ENCODE data around the gene VGLL4. TPM values are rescaled to one million over a fixed set of nuclear protein-coding genes. Genes with fewer than 3 reads are reported as not detected.

Gene VGLL4
- total and polyA plus RNA-seq, 2 of the 4 experiments (the other 2 are of a cell fraction), result 26.2 to 35.4 TPM

DNA sequence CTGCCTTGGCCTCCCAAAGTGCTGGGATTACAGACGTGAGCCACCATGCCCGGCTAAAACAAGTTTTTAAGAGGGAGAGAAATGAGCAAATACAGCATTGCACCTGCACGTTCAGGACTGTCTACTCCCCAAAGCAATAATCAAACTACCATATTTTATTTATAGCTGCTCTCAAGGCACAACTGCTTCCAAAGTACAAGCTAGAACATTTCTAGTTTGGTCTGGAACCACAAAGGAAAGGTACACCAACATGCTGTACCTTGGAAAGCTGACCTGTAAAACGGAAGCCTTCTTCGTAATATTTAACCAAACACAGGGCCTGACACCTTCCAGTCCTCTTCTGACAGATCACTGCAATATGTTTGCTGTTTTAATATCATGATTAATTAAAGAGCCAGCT lies 14.5 kb upstream of the VGLL4 start:
- CTCF ChIA-PET, result no interaction called here
- BruUV-seq (replicated peaks), result no TSS peak
- no peak overlapping the region for H2AK9ac ChIP-seq (replicated peaks; ENCODE audit: low read depth, low read length, poor library complexity)
- WGBS, 2 experiments (ENCODE audit: extremely low coverage in 2 of 2, insufficient read length in 1 of 2), result no CpG with 5 or more reads among the region's 5 CpGs
- H3K27me3 ChIP-seq (ENCODE audit: control insufficient read depth, insufficient read depth, low read length), result no peaks in the 10 kb centered on the region
- peaks cover 2% of the 10 kb centered on the region; the same call in 1 of the 2 replicates for H3K9me1 ChIP-seq (ENCODE audit: insufficient read depth, low read length)
- H3K9me3 ChIP-seq (ENCODE audit: control insufficient read depth, insufficient read depth, low read length), result no peaks in the 10 kb centered on the region; the same call in 1 of the 2 replicates
- H3K4ac ChIP-seq (ENCODE audit: low read depth, low read length), result no peak overlapping the region
- no peak overlapping the region for H3K18ac ChIP-seq (ENCODE audit: low read depth, low read length)
- no peak overlapping the region for H3K9ac ChIP-seq (ENCODE audit: low read depth, low read length)
- in situ Hi-C loops (cut with MboI; ENCODE audit: low sequenced_read_pairs) (loop anchor here (5.0 to 25.0 kb wide), 5 partner anchors 144 to 896 kb away; no protein-coding TSS in a partner anchor), intact Hi-C loops (cut with micrococcal nuclease) (no loop called here), dilution Hi-C loops (cut with HindIII; ENCODE audit: low sequenced_read_pairs, unreplicated experiment) (no loop called here)
- no peak overlapping the region for H2BK20ac ChIP-seq (ENCODE audit: low read depth, low read length)
- H4K91ac ChIP-seq (ENCODE audit: insufficient read depth, low read depth, low read length), result no peak overlapping the region
- no peaks in the 10 kb centered on the region for H3K36me3 ChIP-seq (ENCODE audit: control insufficient read depth, insufficient read depth, low read length)
- peaks cover 10 to 18% of the 10 kb centered on the region in 2 experiments; a peak in 3 of 4 replicates for H3K79me1 ChIP-seq (ENCODE audit: low read depth in 1 of 2, low read length in 2 of 2)
- H4K5ac ChIP-seq (ENCODE audit: low read depth, low read length), result no peak overlapping the region
- H3K4me3 ChIP-seq (ENCODE audit: insufficient read depth, low read depth, low read length), result no peak overlapping the region
- no peak overlapping the region for H3K27ac ChIP-seq (ENCODE audit: insufficient read depth, low read length)
- no peaks in the 10 kb centered on the region; the same call in 1 of the 2 replicates for H4K20me1 ChIP-seq (ENCODE audit: insufficient read depth, low read length)
- no peaks in the 10 kb centered on the region for H3K4me1 ChIP-seq (ENCODE audit: control insufficient read depth, insufficient read depth, low read length)
- H3K4me2 ChIP-seq (ENCODE audit: low read depth, low read length), result no peak overlapping the region
- H3K56ac ChIP-seq (ENCODE audit: extremely low read depth, insufficient read depth, low read length), result no peak overlapping the region
- ATAC-seq (ENCODE audit: low read depth), result no peak
- no peak overlapping the region for H2BK120ac ChIP-seq (ENCODE audit: low read depth, low read length)
- H2BK15ac ChIP-seq (ENCODE audit: low read depth, low read length), result no peak overlapping the region
- H2BK5ac ChIP-seq (ENCODE audit: low read depth, low read length, poor library complexity, severe bottlenecking), result no peak overlapping the region
- TF ChIP-seq CEBPB (IDR thresholded peaks at IDR 0.05; ENCODE audit: low read depth, low read length) (no peak), SMC3 (IDR thresholded peaks at IDR 0.05; ENCODE audit: low read depth, low read length) (no peak)
- TF ChIP-seq, protein P1, sequence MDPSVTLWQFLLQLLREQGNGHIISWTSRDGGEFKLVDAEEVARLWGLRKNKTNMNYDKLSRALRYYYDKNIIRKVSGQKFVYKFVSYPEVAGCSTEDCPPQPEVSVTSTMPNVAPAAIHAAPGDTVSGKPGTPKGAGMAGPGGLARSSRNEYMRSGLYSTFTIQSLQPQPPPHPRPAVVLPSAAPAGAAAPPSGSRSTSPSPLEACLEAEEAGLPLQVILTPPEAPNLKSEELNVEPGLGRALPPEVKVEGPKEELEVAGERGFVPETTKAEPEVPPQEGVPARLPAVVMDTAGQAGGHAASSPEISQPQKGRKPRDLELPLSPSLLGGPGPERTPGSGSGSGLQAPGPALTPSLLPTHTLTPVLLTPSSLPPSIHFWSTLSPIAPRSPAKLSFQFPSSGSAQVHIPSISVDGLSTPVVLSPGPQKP (IDR thresholded peaks at IDR 0.05; ENCODE audit: borderline replicate concordance, low read depth, low read length), result no peak
- H2AK5ac ChIP-seq (ENCODE audit: low read depth, low read length), result no peak overlapping the region
- POLR2A ChIA-PET (ENCODE audit: unreplicated experiment), result no interaction called here
- no peak overlapping the region for H3K14ac ChIP-seq (replicated peaks; ENCODE audit: low read depth, low read length)
- no peak overlapping the region for H3K23ac ChIP-seq (ENCODE audit: low read depth, low read length)
- DNase-seq, result no peak
- no peak overlapping the region for H4K8ac ChIP-seq (ENCODE audit: low read depth in 2 of 2, low read length in 2 of 2)
- H2AFZ ChIP-seq (replicated peaks; ENCODE audit: low read length, poor library complexity), result no peak overlapping the region

All from IMR-90 (cell line).